HCT116 (cell line): ENCODE measurements around the gene C3orf70. TPM values are rescaled to one million over a fixed set of nuclear protein-coding genes. Genes with fewer than 3 reads are reported as not detected.

Experiments used
- ATAC-seq: fragments of 200-7000 bp; cut with Tn5 transposase; 2 replicates; pipeline ENCODE4 v1.9.1; 2020; ENCODE audit warnings: mild to moderate bottlenecking, moderate library complexity
- BruUV-seq: library from RNA; stranded (reverse); fragments of 400-500 nt; replicated peaks from 2 replicates; lab custom pipeline; 2021; lab: Mats Ljungman, UMichigan
- CTCF ChIA-PET: fragments of 300-600 bp; sonication (Branson Sonifier 250); formaldehyde crosslinking; loops from one replicate; lab custom pipeline; 2021; ENCODE audit warnings: antibody characterized with exemption; lab: Charles Lee
- POLR2A ChIA-PET: fragments of 300-600, 350-600 bp; sonication (Branson Sonifier 250); formaldehyde crosslinking; loops from one replicate; lab custom pipeline; 2021; ENCODE audit warnings: antibody characterized with exemption; lab: Charles Lee
- RAD21 ChIA-PET, 2 experiments: fragments of 300-600 bp; sonication (Branson Sonifier 250); formaldehyde crosslinking; loops; one replicate each; lab custom pipeline; 2023; ENCODE audit warnings: low total read pairs in 2 of 2; ENCODE audit not compliant: uncharacterized antibody in 2 of 2, unreplicated experiment in 2 of 2, low non-redundant PET in 1 of 2; lab: Charles Lee
- DNase-seq: peaks from one replicate; pipeline ENCODE4 v3.0.0-alpha.2; 2010; ENCODE audit warnings: low read depth, low spot score
- H2AFZ ChIP-seq: fragments of 200-600 bp; shearing (Covaris generic), sonication (generic); 2 replicates; pipeline ENCODE4 v1.6.1; 2017; ENCODE audit warnings: low read depth, mixed run types, mixed read lengths, antibody characterized with exemption, low read length; ENCODE audit not compliant: poor library complexity, severe bottlenecking
- H3K27ac ChIP-seq: 2 replicates; pipeline ENCODE4 v1.5.1; 2012; ENCODE audit warnings: low read depth, low read length
- H3K27me3 ChIP-seq: fragments of 200-600 bp; sonication (generic); 2 replicates; pipeline ENCODE4 v1.6.1; 2016; ENCODE audit warnings: mixed run types, low read length, mixed read lengths; ENCODE audit not compliant: insufficient read depth
- H3K36me3 ChIP-seq, 2 experiments: fragments of 200-500 bp in 1 of 2; fragments of 200-600 bp in 1 of 2; sonication (Bioruptor generic) in 1 of 2; sonication (generic) in 1 of 2; 2 replicates each; pipeline versions ENCODE4 v1.5.1 to v1.6.1; 2014 to 2016; ENCODE audit warnings: low read length in 2 of 2, inconsistent platforms in 1 of 2, mixed read lengths in 1 of 2, mixed run types in 1 of 2; ENCODE audit not compliant: insufficient read depth in 2 of 2, control insufficient read depth in 1 of 2
- H3K4me1 ChIP-seq, 2 experiments: fragments of 200-600 bp in 1 of 2; sonication (generic) in 1 of 2; 2 replicates each; pipeline versions ENCODE4 v1.5.1 to v1.6.1; 2012 to 2017; ENCODE audit warnings: low read length in 2 of 2, inconsistent platforms in 1 of 2, mild to moderate bottlenecking in 1 of 2, mixed read lengths in 1 of 2, mixed run types in 1 of 2, moderate library complexity in 1 of 2; ENCODE audit not compliant: insufficient read depth in 2 of 2, control insufficient read depth in 1 of 2
- H3K4me2 ChIP-seq: fragments of 200-600 bp; sonication (generic); 2 replicates; pipeline ENCODE4 v1.6.1; 2017; ENCODE audit warnings: mixed run types, low read length, mixed read lengths
- H3K4me3 ChIP-seq, 2 experiments: fragments of 200-600 bp in 1 of 2; sonication (generic) in 1 of 2; replicated peaks in 1 of 2; 2 replicates each; pipeline ENCODE4 v1.5.1; 2011 to 2016; ENCODE audit warnings: low read length in 2 of 2, control low read depth in 1 of 2, low read depth in 1 of 2, mild to moderate bottlenecking in 1 of 2, mixed read lengths in 1 of 2, mixed run types in 1 of 2
- H3K79me2 ChIP-seq: fragments of 200-600 bp; sonication (generic); 2 replicates; pipeline ENCODE4 v1.6.1; 2017; ENCODE audit warnings: mild to moderate bottlenecking, mixed run types, low read length, moderate library complexity, mixed read lengths; ENCODE audit not compliant: insufficient read depth
- H3K9ac ChIP-seq: fragments of 200-600 bp; sonication (generic); 2 replicates; pipeline ENCODE4 v1.6.1; 2016; ENCODE audit warnings: low read length, mixed read lengths
- H3K9me2 ChIP-seq: fragments of 200-600 bp; sonication (generic), shearing (Covaris generic); 2 replicates; pipeline ENCODE4 v1.6.1; 2017; ENCODE audit warnings: mixed run types, mild to moderate bottlenecking, moderate library complexity; ENCODE audit not compliant: insufficient read depth
- H3K9me3 ChIP-seq, 2 experiments: fragments of 200-500 bp in 1 of 2; fragments of 200-600 bp in 1 of 2; sonication (Bioruptor generic) in 1 of 2; sonication (generic) in 1 of 2; 2 replicates each; pipeline ENCODE4 v1.6.1; 2014 to 2017; ENCODE audit warnings: low read length in 2 of 2, mixed read lengths in 2 of 2, inconsistent platforms in 1 of 2, low read depth in 1 of 2, mild to moderate bottlenecking in 1 of 2, mixed run types in 1 of 2, moderate library complexity in 1 of 2; ENCODE audit not compliant: control insufficient read depth in 1 of 2, insufficient read depth in 1 of 2
- H4K20me1 ChIP-seq: fragments of 200-600 bp; sonication (generic), shearing (Covaris generic); 2 replicates; pipeline ENCODE4 v1.6.1; 2017; ENCODE audit warnings: mixed run types, mild to moderate bottlenecking, moderate library complexity; ENCODE audit not compliant: insufficient read depth
- CEBPB ChIP-seq: IDR thresholded peaks from 2 replicates; pipeline ENCODE4 v1.6.1; 2012; ENCODE audit warnings: low read depth
- EGR1 ChIP-seq: IDR thresholded peaks from 2 replicates; pipeline ENCODE4 v1.6.1; 2012; ENCODE audit warnings: low read depth
- MAX ChIP-seq: IDR thresholded peaks from 2 replicates; pipeline ENCODE4 v1.6.1; 2012
- POLR2A ChIP-seq: IDR thresholded peaks from 2 replicates; pipeline ENCODE4 v1.7.0; 2011; ENCODE audit warnings: borderline replicate concordance; ENCODE audit not compliant: insufficient read depth, insufficient read length; ENCODE audit errors: extremely low read depth
- POLR2AphosphoS5 ChIP-seq: IDR thresholded peaks from 2 replicates; pipeline ENCODE4 v1.6.1; 2011; ENCODE audit warnings: mild to moderate bottlenecking, low read depth, low read length, moderate library complexity
- REST ChIP-seq: IDR thresholded peaks from 2 replicates; pipeline ENCODE4 v1.6.1; 2012; ENCODE audit warnings: low read depth
- SIN3A ChIP-seq: IDR thresholded peaks from 2 replicates; pipeline ENCODE4 v1.6.1; 2012; ENCODE audit warnings: low read depth
- SRF ChIP-seq: IDR thresholded peaks from 2 replicates; pipeline ENCODE4 v1.6.1; 2012; ENCODE audit warnings: low read depth
- YY1 ChIP-seq: IDR thresholded peaks from 2 replicates; pipeline ENCODE4 v1.6.1; 2011; ENCODE audit warnings: low read length, low read depth, moderate library complexity, mild to moderate bottlenecking; ENCODE audit not compliant: insufficient replicate concordance; ENCODE audit errors: extremely low read depth
- ZFX ChIP-seq: fragments of 450-650 bp; IDR thresholded peaks from 2 replicates; pipeline ENCODE4 v1.6.1; 2017
- ZNF274 ChIP-seq: fragments of 200-500 bp; sonication (Bioruptor generic); IDR thresholded peaks from 2 replicates; pipeline ENCODE4 v1.6.1; 2014; ENCODE audit warnings: mild to moderate bottlenecking, low read depth, low read length, inconsistent platforms
- intact Hi-C: fragments of 100-400 bp; cut with micrococcal nuclease; formaldehyde crosslinking; loops from 2 replicates; pipeline ENCODE4 v1.10.0; 2022
- total RNA-seq: library from RNA; stranded (reverse); gene quantifications from one replicate; pipeline ENCODE4 v1.2.1, GENCODE V29; 2021; ENCODE audit not compliant: unreplicated experiment

The C3orf70 gene
- total RNA-seq, 1 experiment from 2014 or later, result not detected

- H3K9me3 ChIP-seq, result no peaks in the 10 kb centered on the region
- H3K36me3 ChIP-seq, result no peaks in the 10 kb centered on the region
- H3K9me2 ChIP-seq, result no peaks in the 10 kb centered on the region
- H2AFZ ChIP-seq, result no peak overlapping the region
- no peak overlapping the region for H3K4me2 ChIP-seq
- H3K4me3 ChIP-seq, result no peak overlapping the region
- no peak for ATAC-seq
- H3K9ac ChIP-seq, result no peak overlapping the region
- ChIA-PET POLR2A (no interaction called here), RAD21 (no interaction called here)
- H3K79me2 ChIP-seq, result no peaks in the 10 kb centered on the region
- H4K20me1 ChIP-seq, result no peaks in the 10 kb centered on the region
- H3K27me3 ChIP-seq, result no peaks in the 10 kb centered on the region
- no peaks in the 10 kb centered on the region for H3K4me1 ChIP-seq
- BruUV-seq, result no TSS peak
- no peak overlapping the region for H3K27ac ChIP-seq
- DNase-seq, result no peak
- intact Hi-C loops, result no loop called here
- no peak for TF ChIP-seq EGR1
- TF ChIP-seq POLR2AphosphoS5, result no peak
- no peak for TF ChIP-seq YY1
- TF ChIP-seq SIN3A, result no peak
- no peak for TF ChIP-seq ZNF274
- no peak for TF ChIP-seq CEBPB
- TF ChIP-seq REST, result no peak
- TF ChIP-seq ZFX, result no peak
- no peak for TF ChIP-seq SRF
- TF ChIP-seq MAX, result no peak
- no peak for TF ChIP-seq POLR2A
- TF ChIP-seq, all 23 proteins: peak for 0
- CTCF ChIA-PET, result no interaction called here
Observed at GRCh38 chr3:185188816-185189215, 36.0 kb upstream of the C3orf70 start.
